ENCODE data around the gene CHST9.
"Not testable (repeated sequence)": the region's sequence is repeated elsewhere in the genome, so short reads cannot be mapped to it uniquely, and the experiment has no call there.

Gene CHST9

DNA sequence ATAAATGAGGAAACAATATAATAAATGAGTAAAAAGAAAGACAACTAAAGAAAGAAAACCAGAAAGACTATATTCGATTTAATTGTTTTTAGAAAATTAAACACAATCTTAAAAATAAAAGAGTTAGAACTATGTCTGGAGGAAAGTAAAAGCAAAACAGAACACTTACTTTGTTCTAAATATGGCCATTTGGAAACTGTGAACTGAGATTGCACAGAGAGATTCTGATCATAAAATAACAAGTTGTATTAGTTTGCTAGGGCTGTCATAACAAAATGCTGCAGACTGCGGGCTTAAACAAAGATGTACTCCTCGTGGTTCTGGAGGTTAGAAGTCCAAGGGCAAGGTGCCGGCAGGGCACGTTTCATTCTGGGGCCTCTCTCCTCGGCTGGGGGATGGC, 191.5 kb downstream of the CHST9 start:
- no peak for DNase-seq

- no peak for DNase-seq
These were observed 192.2 kb downstream of the CHST9 start for GRCh38 chr18:26992926-26993325.

- no peak for DNase-seq
These were observed 195.3 kb downstream of the CHST9 start for GRCh38 chr18:26989842-26990241.

DNA sequence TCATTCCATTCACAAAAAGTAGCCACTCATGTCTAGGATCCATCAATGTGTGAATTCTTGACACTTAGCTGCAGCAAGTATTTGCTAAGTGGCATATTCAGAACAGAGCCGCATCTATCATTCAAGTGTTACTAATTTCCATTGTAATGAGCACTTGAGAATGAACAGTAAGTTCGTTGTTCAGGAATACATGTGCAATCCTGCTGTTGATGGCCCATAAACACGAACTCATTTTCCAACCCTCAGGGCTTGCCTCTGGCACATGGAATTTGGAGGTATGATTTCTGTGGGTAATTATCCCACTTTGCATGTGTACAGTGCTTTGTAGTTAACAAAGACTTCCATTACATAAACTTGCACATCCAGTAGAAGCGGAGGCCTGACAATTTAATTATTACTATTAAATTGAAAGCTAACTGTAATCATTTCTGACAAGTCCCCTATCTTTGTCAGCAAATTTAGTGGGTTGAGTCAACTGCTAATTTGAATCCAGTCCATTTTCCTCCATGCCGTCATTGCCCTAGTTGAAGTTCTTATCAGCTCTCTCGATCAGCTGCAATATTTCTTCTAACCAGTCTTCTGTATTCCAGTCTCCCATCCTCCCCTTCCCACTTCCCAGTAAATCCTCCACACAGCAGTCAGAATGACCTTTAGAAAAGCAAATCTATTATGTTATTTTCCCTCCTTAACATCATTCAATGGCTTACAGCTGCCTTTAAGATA, 203.6 kb downstream of the CHST9 start:
- no peak for DNase-seq

DNA sequence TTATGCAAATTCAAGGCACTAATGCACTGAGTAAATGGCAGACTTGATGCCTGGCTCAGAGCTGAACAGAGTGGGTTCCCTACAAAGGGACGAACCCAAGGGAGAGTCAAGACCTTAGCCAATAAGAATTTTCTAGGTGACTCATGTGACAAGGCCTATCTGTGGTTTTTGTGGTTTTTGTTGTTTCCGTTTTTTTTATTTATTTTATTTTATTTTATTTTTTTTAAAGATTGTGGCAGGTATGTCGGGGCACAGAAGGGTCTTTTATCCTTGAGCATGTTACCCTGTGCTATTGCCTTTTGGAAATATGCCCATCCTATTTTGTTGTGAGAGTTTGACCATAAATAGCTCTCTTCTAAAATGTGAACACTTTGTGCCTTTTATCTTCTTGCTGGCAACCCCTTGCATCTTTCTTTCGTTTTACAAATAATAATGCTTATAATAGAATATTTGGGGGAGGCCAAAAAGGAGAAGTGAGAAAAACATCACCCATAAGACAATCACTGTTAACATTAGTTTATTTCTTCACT, 206.2 kb downstream of the CHST9 start:
- DNase-seq, result no peak

GRCh38 chr18:26977781-26978180, 207.3 kb downstream of the CHST9 start:
- no peak for DNase-seq

- DNase-seq, result no peak
These were observed 208.9 kb downstream of the CHST9 start for GRCh38 chr18:26976206-26976605.

DNA sequence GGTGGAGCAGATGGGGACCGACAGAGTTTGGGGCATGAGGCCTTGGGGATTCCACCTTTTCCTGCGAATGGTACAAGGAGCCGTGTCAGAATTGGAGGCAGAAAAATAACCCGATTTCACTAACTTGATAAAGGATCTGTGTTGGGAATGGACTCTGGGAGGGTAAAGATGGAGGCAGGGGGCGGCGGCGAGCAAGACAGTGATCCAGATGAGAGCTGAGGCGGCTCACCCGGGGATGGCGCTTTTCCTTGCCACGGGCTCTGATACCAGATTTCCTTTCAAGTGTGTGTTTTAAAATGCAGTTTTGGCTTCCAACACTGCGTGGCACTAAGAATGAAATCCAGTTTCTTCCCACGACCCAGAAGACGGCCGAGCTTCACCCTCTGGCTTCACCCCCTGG, 212.6 kb downstream of the CHST9 start:
- not testable (repeated sequence) for DNase-seq

- no peak for DNase-seq
These were observed 213.7 kb downstream of the CHST9 start for GRCh38 chr18:26971409-26971808.

GRCh38 chr18:26970637-26971036, 214.5 kb downstream of the CHST9 start:
- DNase-seq, result no peak

DNA sequence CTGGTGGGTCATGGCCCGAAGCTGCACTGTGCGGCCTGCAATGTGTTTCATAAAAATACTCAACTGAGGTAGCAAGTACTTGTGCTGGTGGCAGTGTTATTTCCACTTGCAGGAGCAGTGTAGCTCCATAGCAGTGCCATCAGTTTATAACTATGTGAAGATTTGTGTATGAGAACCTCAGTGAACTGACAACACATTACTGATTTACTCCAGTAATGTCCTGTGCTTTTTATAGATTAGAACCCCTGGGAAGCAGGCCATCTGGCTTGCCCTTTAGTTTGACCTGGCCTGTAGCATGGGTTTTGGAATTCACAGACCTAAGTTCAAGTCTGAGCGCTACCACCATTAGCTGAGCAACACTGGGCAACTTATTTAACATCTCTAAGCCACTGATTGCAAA, 219.9 kb downstream of the CHST9 start:
- no peak for DNase-seq

DNA sequence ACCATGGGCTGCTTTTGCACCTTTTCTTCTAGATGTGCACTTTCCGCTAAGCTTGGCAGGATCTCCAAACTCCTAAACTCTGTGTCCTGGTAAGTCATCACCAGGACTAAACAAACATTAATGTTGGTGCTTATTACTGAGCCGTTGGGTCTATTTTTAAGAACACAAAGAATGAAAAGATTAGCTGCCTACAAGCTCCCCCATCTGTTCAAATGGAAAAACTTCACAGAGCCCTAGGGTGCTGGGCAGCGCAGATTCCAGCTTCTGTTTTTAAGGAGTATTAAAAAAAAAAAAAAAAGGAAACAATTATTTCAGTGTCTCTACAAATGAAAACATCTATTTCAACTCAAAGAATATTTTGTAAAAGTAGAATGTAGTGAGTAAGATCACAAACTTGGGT, 221.8 kb downstream of the CHST9 start:
- DNase-seq, result no peak

DNA sequence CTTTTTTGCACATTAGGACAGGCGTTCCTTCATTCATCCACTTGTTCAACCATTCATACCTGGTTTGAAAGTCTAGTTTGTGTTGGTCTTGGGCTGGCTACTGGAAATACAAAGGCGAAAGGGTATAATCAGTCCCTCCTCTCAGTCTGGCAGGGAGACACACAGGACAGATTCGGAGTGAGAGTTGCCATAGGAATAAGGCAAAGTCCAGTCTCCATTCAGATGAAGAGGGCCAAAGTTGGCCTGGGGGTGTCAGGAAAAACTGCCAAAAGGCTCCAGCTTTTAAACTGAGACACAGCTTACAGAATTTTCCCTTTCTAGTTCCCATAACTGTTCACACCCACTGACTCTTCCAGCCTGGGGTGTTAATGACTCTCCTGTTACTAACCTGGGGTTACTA, 223.3 kb downstream of the CHST9 start:
- DNase-seq, result no peak

DNA sequence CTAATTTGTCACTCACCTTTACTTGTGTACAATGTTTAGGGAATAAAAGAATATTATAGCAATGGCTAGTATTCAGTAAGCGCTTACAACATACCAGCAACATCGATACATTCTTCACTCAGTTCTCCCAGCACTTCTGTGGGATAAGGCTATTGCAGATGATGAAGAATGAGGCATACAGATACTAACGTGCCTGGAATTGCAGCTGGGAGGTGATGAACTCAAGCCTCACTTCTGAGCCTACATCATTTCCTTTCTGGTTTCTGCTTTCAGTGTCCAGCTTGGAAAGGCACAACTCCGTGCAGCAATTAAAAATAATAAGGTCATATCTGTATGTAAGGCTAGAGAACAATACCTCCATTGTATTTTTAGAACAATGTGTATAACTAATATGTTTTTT, 224.2 kb downstream of the CHST9 start:
- no peak for DNase-seq

DNA sequence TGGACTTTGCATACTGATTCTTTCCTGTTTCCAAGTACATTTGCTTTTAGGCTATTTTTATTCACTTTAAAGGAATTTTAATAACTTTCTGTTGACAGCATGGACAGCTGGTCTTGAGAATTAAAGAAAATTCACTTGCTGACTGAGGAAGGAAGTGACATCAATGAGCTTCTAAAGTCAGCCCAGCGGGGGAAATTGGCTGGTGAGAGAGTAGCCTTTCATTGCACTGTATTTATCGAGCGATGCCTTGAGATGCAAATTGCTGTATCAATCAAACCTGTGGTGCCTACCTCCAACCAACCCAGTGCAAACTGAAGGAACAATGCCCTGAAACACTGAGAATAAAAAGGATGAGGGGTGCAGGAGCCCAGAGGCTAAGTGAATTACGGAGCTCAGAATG, 228.2 kb downstream of the CHST9 start:
- no peak for DNase-seq

GRCh38 chr18:26948703-26949102, 236.4 kb downstream of the CHST9 start:
- no peak for DNase-seq

GRCh38 chr18:26943906-26944305, 241.2 kb downstream of the CHST9 start:
- no peak for DNase-seq

- DNase-seq, result no peak
These were observed 243.5 kb downstream of the CHST9 start for GRCh38 chr18:26941584-26941983.

DNA sequence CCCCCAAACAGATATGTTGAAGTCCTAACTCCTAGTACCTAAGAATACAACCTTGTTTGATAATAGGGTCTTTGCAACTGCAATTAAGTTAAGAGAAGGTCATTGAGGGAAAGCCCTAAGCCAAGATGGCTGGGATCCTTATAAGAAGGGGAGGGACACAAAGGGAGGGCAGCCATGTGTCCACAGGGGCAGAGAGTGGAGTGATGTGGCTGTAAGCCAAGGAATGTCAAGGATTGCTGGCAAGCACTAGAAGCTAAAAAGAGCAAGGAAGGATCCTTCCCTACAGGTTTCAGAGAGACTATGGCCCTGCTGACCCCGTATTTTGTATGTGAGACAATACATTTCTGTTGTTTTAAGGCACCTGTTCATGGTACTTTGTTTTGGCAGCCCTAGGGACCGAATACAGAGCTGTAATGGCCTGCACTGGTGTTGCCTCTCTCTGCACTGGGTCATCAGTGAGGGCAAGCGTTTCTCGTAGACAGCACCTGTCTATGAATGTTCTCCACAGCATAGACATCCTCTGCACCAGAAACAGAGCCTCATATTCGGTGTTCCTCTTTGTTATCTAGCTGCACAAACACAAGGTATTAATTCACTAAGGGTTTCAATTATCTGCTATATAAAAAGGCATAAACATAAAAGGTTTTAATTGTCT, 244.2 kb downstream of the CHST9 start:
- DNase-seq, result no peak

- no peak for DNase-seq
These were observed 253.4 kb downstream of the CHST9 start for GRCh38 chr18:26931659-26932058.

GRCh38 chr18:26930630-26931029, 254.5 kb downstream of the CHST9 start:
- DNase-seq, result no peak

DNA sequence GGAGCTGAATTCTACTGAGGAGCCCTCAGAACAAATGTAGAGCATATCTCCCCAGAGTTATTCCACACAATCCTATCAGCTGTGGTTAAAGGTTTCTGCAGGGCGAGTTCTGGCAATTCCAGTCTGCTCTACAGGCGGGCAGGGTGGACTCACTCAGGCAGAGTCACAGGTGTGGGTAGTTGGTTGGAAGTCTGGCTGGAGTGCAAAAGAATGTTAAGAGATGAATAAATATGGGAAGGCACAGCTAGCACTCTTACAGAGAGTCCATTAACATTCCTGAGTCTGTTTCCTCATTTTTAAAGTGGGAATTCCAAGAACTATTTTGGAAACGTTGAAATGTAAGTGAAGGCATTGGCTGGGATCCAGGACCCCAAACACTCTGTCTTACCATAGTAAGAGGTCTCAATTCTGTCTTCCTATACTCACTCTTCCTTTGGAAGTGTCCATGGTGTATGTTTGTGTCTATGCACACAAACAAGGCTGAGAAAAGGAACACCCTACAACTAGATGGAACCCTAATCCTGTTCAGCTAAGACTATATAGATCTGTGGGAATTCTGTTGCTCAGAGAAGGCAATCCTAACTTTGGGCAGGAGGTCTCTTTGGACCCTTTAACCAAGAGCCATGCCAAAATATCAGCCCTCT, 256.3 kb downstream of the CHST9 start:
- no peak for DNase-seq

GRCh38 chr18:26927822-26928221, 257.3 kb downstream of the CHST9 start:
- DNase-seq, result not testable (repeated sequence)

- DNase-seq, result no peak
These were observed 258.9 kb downstream of the CHST9 start for GRCh38 chr18:26926066-26926675.

All from femur (tissue), 1 donor.